ENCODE results near the gene SCP2.

The SCP2 gene

GRCh38 chr1:53061859-53062707, 135.0 kb downstream of the SCP2 start, which contains the start of gene PODN:
TSS of gene PODN (plus strand) at chr1:53062213. CDS start at chr1:53069856, 7,643 bp downstream.
- no peak for DNase-seq (ENCODE audit: low read depth, low spot score)
- peak within 1 kb of the TSS; percentile 37 for H3K4me3 ChIP-seq (ENCODE audit: low read length)

- H3K4me3 ChIP-seq (ENCODE audit: low read length) = peak overlapping the region; percentile 37
- DNase-seq (ENCODE audit: low read depth, low spot score) = no peak
Measured at GRCh38 chr1:53062708-53063591, 135.9 kb downstream of the SCP2 start.

- H3K4me3 ChIP-seq (ENCODE audit: low read length) = no peak overlapping the region
- no peak for DNase-seq (ENCODE audit: low read depth, low spot score)
Measured at GRCh38 chr1:53063744-53064515, 136.9 kb downstream of the SCP2 start.

GRCh38 chr1:53065391-53065790, 138.3 kb downstream of the SCP2 start:
- H3K4me3 ChIP-seq (ENCODE audit: low read length) = no peak overlapping the region
- no peak for DNase-seq (ENCODE audit: low read depth, low spot score)

GRCh38 chr1:53066488-53066887, 139.4 kb downstream of the SCP2 start:
- no peak overlapping the region for H3K4me3 ChIP-seq (ENCODE audit: low read length)
- DNase-seq (ENCODE audit: low read depth, low spot score) = no peak

- no peak overlapping the region for H3K4me3 ChIP-seq (ENCODE audit: low read length)
- DNase-seq (ENCODE audit: low read depth, low spot score) = no peak
Measured at GRCh38 chr1:53066891-53067738, 140.0 kb downstream of the SCP2 start.

- no peak overlapping the region for H3K4me3 ChIP-seq (ENCODE audit: low read length)
- no peak for DNase-seq (ENCODE audit: low read depth, low spot score)
Measured at GRCh38 chr1:53067886-53068285, 140.8 kb downstream of the SCP2 start.

- no peak for DNase-seq (ENCODE audit: low read depth, low spot score)
- H3K4me3 ChIP-seq (ENCODE audit: low read length) = no peak overlapping the region
Measured at GRCh38 chr1:53068314-53069099, 141.4 kb downstream of the SCP2 start.

- no peak for DNase-seq (ENCODE audit: low read depth, low spot score)
- H3K4me3 ChIP-seq (ENCODE audit: low read length) = no peak overlapping the region
Measured at GRCh38 chr1:53069265-53069662, 142.2 kb downstream of the SCP2 start.

- no peak for DNase-seq (ENCODE audit: low read depth, low spot score)
- H3K4me3 ChIP-seq (ENCODE audit: low read length) = no peak overlapping the region
Measured at GRCh38 chr1:53069663-53070327, 142.7 kb downstream of the SCP2 start.

- no peak overlapping the region for H3K4me3 ChIP-seq (ENCODE audit: low read length)
- no peak for DNase-seq (ENCODE audit: low read depth, low spot score)
Measured at GRCh38 chr1:53070621-53071020, 143.5 kb downstream of the SCP2 start.

- no peak overlapping the region for H3K4me3 ChIP-seq (ENCODE audit: low read length)
- DNase-seq (ENCODE audit: low read depth, low spot score) = no peak
Measured at GRCh38 chr1:53071167-53071865, 144.2 kb downstream of the SCP2 start.

GRCh38 chr1:53071915-53072314, 144.8 kb downstream of the SCP2 start:
- H3K4me3 ChIP-seq (ENCODE audit: low read length) = no peak overlapping the region
- DNase-seq (ENCODE audit: low read depth, low spot score) = no peak

- H3K4me3 ChIP-seq (ENCODE audit: low read length) = no peak overlapping the region
- no peak for DNase-seq (ENCODE audit: low read depth, low spot score)
Measured at GRCh38 chr1:53073287-53073686, 146.2 kb downstream of the SCP2 start.

- H3K4me3 ChIP-seq (ENCODE audit: low read length) = no peak overlapping the region
- no peak for DNase-seq (ENCODE audit: low read depth, low spot score)
Measured at GRCh38 chr1:53073868-53074311, 146.8 kb downstream of the SCP2 start.

- H3K4me3 ChIP-seq (ENCODE audit: low read length) = no peak overlapping the region
- no peak for DNase-seq (ENCODE audit: low read depth, low spot score)
Measured at GRCh38 chr1:53074313-53075154, 147.5 kb downstream of the SCP2 start.
